GM13976 (cell line): Measurements from ENCODE around the gene HTR2A.
A peak's percentile ranks its signal among the peaks of the same experiment; 100 is the strongest.

Experiments
- DNase-seq: peaks from one replicate; pipeline ENCODE4 v3.0.0; 2012; ENCODE audit warnings: low spot score
- CTCF ChIP-seq: IDR thresholded peaks from 2 replicates; pipeline ENCODE4 v1.5.1; 2012; ENCODE audit warnings: borderline replicate concordance, mild to moderate bottlenecking; ENCODE audit not compliant: insufficient read depth; ENCODE audit errors: extremely low read depth, missing control alignments, control extremely low read depth
- in situ Hi-C: fragments of 300-500 bp; cut with MboI; formaldehyde crosslinking; loops from one replicate; pipeline ENCODE4 v1.12.0; 2022; ENCODE audit warnings: low sequenced_read_pairs, mixed read lengths, inconsistent platforms; ENCODE audit not compliant: unreplicated experiment

HTR2A gene

DNA sequence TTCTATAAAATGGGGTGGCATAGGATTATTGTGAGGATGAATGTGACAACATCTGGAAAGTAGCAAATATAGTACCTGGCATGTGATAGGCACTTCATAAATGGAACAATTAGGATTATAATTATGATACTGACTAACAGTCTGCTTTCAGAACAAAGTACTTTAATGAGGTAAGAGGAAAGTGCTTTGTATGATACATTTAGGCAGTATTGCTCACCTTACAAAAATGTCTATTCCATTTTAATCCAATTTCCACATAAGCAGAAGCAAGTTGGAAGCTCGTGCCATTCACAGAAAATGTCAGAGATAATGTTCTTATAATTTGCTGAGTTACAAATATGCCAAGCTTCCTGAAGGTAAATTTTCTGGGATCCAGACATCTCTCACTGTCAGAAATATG is 16.9 kb upstream of the HTR2A start:
- DNase-seq = no peak
- in situ Hi-C loops = no loop called here
- no peak for TF ChIP-seq CTCF

- in situ Hi-C loops = no loop called here
- TF ChIP-seq CTCF = no peak
- DNase-seq = no peak
Measured at GRCh38 chr13:46909042-46909441, 12.2 kb upstream of the HTR2A start.

DNA sequence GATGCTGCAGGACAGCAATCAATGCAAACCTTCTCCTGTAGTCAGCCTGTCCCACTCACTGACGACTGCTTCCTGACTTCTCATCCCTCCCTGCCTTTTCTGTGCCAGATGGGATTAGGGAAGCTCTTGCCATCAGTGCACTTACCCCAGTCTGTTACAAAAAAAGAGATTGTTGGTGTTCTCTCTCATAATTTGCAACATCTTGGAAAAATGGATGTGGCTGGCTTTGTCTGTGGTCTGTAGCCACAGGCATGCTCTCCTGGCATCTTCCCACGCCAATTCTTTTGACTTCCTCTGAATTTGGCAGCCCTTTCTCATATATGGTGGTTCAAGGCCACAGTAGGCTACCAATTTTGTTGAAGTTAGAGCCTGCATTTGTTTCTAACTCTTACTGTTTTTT is 11.6 kb upstream of the HTR2A start:
- in situ Hi-C loops = no loop called here
- no peak for DNase-seq
- no peak for TF ChIP-seq CTCF

DNA sequence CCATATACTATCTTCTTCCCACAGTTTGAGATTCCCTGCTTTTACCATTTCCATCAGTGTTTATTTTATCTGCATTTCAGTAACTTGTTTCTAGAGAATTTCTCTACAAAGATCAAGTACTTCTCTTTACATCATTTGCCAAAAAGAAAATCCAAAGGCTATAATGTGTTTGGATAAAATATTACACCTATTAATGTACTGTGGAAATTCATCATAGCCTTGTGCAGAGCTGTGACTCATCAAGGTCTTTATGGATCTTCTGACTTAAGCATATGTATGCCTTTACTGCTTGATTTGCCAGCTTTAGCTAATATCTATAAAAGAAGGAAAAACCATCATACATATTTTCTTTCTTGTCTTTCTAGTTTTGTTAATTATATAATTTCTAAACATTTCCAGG is 9.6 kb upstream of the HTR2A start:
- in situ Hi-C loops = no loop called here
- no peak for TF ChIP-seq CTCF
- no peak for DNase-seq

DNA sequence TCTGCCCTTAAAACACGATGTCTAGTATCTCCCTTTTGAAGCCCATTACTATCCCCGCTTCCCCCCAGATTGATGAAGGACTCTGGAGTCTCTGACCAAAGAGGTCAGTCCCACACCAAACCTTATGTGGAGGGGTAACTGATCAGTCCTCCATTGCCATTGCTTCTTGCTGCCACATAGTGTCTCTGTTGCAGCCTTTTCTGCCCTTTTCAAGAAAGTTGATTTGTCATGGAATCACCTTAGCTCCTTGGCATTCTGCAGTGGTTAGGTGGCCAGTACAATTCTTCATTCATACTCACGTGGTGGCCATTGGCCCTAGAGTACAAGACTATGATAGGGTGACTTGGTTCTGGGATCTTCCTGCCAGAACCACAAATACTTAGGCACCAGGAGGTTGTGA is 8.4 kb upstream of the HTR2A start:
- in situ Hi-C loops = no loop called here
- DNase-seq = no peak
- peak; percentile 30 for TF ChIP-seq CTCF

- in situ Hi-C loops = no loop called here
Measured at GRCh38 chr13:46903748-46904147, 6.9 kb upstream of the HTR2A start.

More at GRCh38 chr13:46903748-46904147, 6.9 kb upstream of the HTR2A start:
- no peak for DNase-seq
- TF ChIP-seq CTCF = no peak
